8988T (cell line): Measurements from ENCODE around the gene DDX39B.

Source experiments
- DNase-seq: peaks from one replicate; pipeline ENCODE4 v3.0.0; 2011

DDX39B gene

GRCh38 chr6:31575335-31575901 lies 33.6 kb upstream of the DDX39B start, which contains the start of gene TNF:
TSS of gene TNF (plus strand) at chr6:31575565. CDS start at chr6:31575742, 177 bp downstream.
- DNase-seq = no peak

GRCh38 chr6:31574106-31575061 lies 32.6 kb upstream of the DDX39B start:
- DNase-seq = no peak

GRCh38 chr6:31573239-31574105 lies 31.7 kb upstream of the DDX39B start:
- no peak for DNase-seq

GRCh38 chr6:31572041-31572911 lies 30.5 kb upstream of the DDX39B start, which contains the start of gene LTA:
TSS of gene LTA (plus strand) at chr6:31572289. CDS start at chr6:31572743, 454 bp downstream.
- no peak for DNase-seq

- no peak for DNase-seq
These were observed 28.2 kb upstream of the DDX39B start for GRCh38 chr6:31569861-31570536.

- DNase-seq = no peak
These were observed 26.7 kb upstream of the DDX39B start for GRCh38 chr6:31568537-31568961.

GRCh38 chr6:31567531-31568370 lies 25.9 kb upstream of the DDX39B start:
- no peak for DNase-seq

GRCh38 chr6:31560697-31561058 lies 18.9 kb upstream of the DDX39B start:
- no peak for DNase-seq

GRCh38 chr6:31559958-31560696 lies 18.3 kb upstream of the DDX39B start:
- DNase-seq = no peak

- DNase-seq = no peak
These were observed 17.8 kb upstream of the DDX39B start for GRCh38 chr6:31559606-31559957.

GRCh38 chr6:31558631-31559500 lies 17.1 kb upstream of the DDX39B start:
- DNase-seq = no peak

- no peak for DNase-seq
These were observed 16.5 kb upstream of the DDX39B start for GRCh38 chr6:31558318-31558625.

- no peak for DNase-seq
These were observed 15.9 kb upstream of the DDX39B start for GRCh38 chr6:31557443-31558317.

GRCh38 chr6:31556307-31556706 lies 14.5 kb upstream of the DDX39B start:
- no peak for DNase-seq

- peak; percentile 65 for DNase-seq
These were observed 9.6 kb upstream of the DDX39B start for GRCh38 chr6:31551371-31551770.

GRCh38 chr6:31548544-31548873 lies 6.7 kb upstream of the DDX39B start:
- DNase-seq = no peak

GRCh38 chr6:31547727-31548543 lies 6.1 kb upstream of the DDX39B start:
- no peak for DNase-seq
